CD4-positive, alpha-beta T cell treated with Interleukin-17A for 1 hour (primary cell): Measurements from ENCODE around the gene PDILT.
"Not testable (repeated sequence)": the region's sequence is repeated elsewhere in the genome, so short reads cannot be mapped to it uniquely, and the experiment has no call there.

Experiments used
- DNase-seq: peaks from one replicate; pipeline ENCODE4 v3.0.0-alpha.2; 2020

PDILT gene

GRCh38 chr16:20404637-20405036 is at the start of gene PDILT:
PDILT (minus strand) TSS chr16:20404737; CDS start chr16:20399300, 5,437 bp downstream.
- no peak for DNase-seq

GRCh38 chr16:20453633-20454032 is 49.1 kb upstream of the PDILT start:
- DNase-seq, result not testable (repeated sequence)

- DNase-seq, result not testable (repeated sequence)
These were observed 46.8 kb upstream of the PDILT start, which contains the start of gene ACSM2A for GRCh38 chr16:20451364-20451763. ACSM2A (plus strand) TSS chr16:20451521; CDS start chr16:20460115, 8,594 bp downstream.

GRCh38 chr16:20446652-20447393 is 42.3 kb upstream of the PDILT start:
- not testable (repeated sequence) for DNase-seq

GRCh38 chr16:20441859-20442258 is 37.3 kb upstream of the PDILT start:
- not testable (repeated sequence) for DNase-seq

GRCh38 chr16:20441191-20441590 is 36.7 kb upstream of the PDILT start:
- no peak for DNase-seq

- DNase-seq, result not testable (repeated sequence)
These were observed 36.2 kb upstream of the PDILT start for GRCh38 chr16:20440731-20441130.

- not testable (repeated sequence) for DNase-seq
These were observed 35.3 kb upstream of the PDILT start for GRCh38 chr16:20439820-20440231.

GRCh38 chr16:20438950-20439349 is 34.4 kb upstream of the PDILT start:
- not testable (repeated sequence) for DNase-seq

- DNase-seq, result no peak
These were observed 26.4 kb upstream of the PDILT start for GRCh38 chr16:20430948-20431347.

- not testable (repeated sequence) for DNase-seq
These were observed 25.9 kb upstream of the PDILT start for GRCh38 chr16:20430480-20430879.

GRCh38 chr16:20429499-20429898 is 25.0 kb upstream of the PDILT start:
- not testable (repeated sequence) for DNase-seq

GRCh38 chr16:20427401-20427797 is 22.9 kb upstream of the PDILT start:
- DNase-seq, result not testable (repeated sequence)

- no peak for DNase-seq
These were observed 19.8 kb upstream of the PDILT start for GRCh38 chr16:20424129-20424866.

GRCh38 chr16:20423772-20424128 is 19.2 kb upstream of the PDILT start:
- not testable (repeated sequence) for DNase-seq

GRCh38 chr16:20421748-20422147 is 17.2 kb upstream of the PDILT start:
- DNase-seq, result not testable (repeated sequence)

- not testable (repeated sequence) for DNase-seq
These were observed 14.6 kb upstream of the PDILT start for GRCh38 chr16:20419093-20419492.

- no peak for DNase-seq
These were observed 11.0 kb upstream of the PDILT start for GRCh38 chr16:20415541-20415940.

- no peak for DNase-seq
These were observed 6.5 kb upstream of the PDILT start for GRCh38 chr16:20411055-20411454.

GRCh38 chr16:20410121-20410723 is 5.7 kb upstream of the PDILT start:
- no peak for DNase-seq

- no peak for DNase-seq
These were observed 5.0 kb upstream of the PDILT start, which contains the start of gene ACSM5 for GRCh38 chr16:20409398-20410120. ACSM5 (plus strand) TSS chr16:20409534; CDS start chr16:20411485, 1,951 bp downstream.

GRCh38 chr16:20402651-20403050 is 1.9 kb downstream of the PDILT start:
- DNase-seq, result no peak
